Lower lobe of right lung (tissue), 2 donors: ENCODE measurements around the gene CCDC57. TPM values are rescaled to one million over a fixed set of nuclear protein-coding genes. Genes with fewer than 3 reads are reported as not detected.

ENCODE experiments used
- ATAC-seq, 2 donors: fragments of 200-7000 bp; cut with Tn5 transposase; one replicate each; pipeline ENCODE4 v1.9.1; 2020 to 2022; ENCODE audit warnings: mild to moderate bottlenecking in 2 of 2, moderate library complexity in 2 of 2
- DNase-seq: peaks from one replicate; pipeline ENCODE4 v3.0.0-alpha.2; 2020
- H3K27ac ChIP-seq: fragments of 200-600 bp; one replicate; pipeline ENCODE4 v1.8.0; 2022
- H3K27me3 ChIP-seq: fragments of 200-600 bp; one replicate; pipeline ENCODE4 v1.8.0; 2022; ENCODE audit warnings: low read depth
- H3K36me3 ChIP-seq: fragments of 200-600 bp; one replicate; pipeline ENCODE4 v1.8.0; 2022; ENCODE audit warnings: mild to moderate bottlenecking
- H3K4me1 ChIP-seq: fragments of 200-600 bp; one replicate; pipeline ENCODE4 v1.8.0; 2022
- H3K4me3 ChIP-seq: fragments of 200-600 bp; one replicate; pipeline ENCODE4 v1.8.0; 2022; ENCODE audit warnings: mild to moderate bottlenecking
- H3K9me3 ChIP-seq: fragments of 200-600 bp; one replicate; pipeline ENCODE4 v1.8.0; 2022
- intact Hi-C: fragments of 100-400 bp; cut with DNase I; formaldehyde crosslinking; loops from one replicate; pipeline ENCODE4 v1.11.0; 2022
- total RNA-seq: library from RNA; stranded (reverse); fragmentation: NEBNext Ultra II Directional; extraction: Animal tissue kit (Norgen Biotek cat#: 25700); gene quantifications from one replicate; pipeline ENCODE4 v1.2.1, GENCODE V29; 2021
- TF ChIP-seq, protein P1 (sequence below): fragments of 200-600 bp; IDR thresholded peaks from one replicate; pipeline ENCODE4 v1.8.0; 2022; ENCODE audit warnings: antibody characterized with exemption, mild to moderate bottlenecking
- donor health status: DM: no; HTN: yes; CAD: no; lungs with severe emphysema.

CCDC57 gene
- total RNA-seq, 1 donor from 2014 or later = 63.4 TPM

DNA sequence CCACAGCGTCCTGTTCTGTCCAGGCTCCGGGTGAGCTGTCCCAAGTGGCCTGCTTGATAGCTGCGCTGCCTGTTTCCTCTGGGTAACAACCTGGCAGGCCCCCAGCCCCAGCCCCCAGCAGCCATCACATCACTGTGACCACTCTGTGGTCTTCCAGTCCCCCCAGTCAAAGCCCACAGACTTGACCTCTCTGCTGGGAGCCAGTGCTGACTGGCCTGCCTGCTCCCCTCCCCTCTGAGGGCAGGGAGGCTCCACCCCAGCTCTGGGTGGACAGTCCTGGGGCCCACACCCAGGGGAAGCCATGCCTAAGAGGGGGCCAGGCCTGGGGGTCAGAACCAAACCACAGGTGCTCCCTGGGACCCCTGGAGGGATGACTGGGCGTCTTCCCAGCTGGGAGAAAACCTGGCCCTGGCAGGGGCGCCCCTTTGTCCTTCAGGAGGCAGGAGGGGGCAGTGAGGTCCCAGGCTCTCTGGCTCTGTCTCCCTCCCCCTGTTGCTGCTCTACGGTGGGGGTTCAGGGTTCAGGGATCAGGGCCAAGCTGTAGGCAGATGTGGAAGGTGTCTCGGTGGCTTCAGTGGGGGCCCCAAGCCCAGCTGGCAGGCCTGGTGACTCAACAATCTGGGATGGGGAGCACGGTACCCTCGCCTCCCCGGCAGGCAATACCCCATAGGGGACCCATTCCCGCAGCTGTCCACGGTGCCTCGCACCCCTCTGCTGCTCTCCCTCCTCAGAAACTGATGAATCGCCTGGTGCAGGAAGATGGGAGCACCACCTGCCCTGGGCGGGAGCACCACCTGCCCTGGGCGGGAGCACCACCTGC is 14.4 kb upstream of the CCDC57 start:
- TF ChIP-seq, protein P1, sequence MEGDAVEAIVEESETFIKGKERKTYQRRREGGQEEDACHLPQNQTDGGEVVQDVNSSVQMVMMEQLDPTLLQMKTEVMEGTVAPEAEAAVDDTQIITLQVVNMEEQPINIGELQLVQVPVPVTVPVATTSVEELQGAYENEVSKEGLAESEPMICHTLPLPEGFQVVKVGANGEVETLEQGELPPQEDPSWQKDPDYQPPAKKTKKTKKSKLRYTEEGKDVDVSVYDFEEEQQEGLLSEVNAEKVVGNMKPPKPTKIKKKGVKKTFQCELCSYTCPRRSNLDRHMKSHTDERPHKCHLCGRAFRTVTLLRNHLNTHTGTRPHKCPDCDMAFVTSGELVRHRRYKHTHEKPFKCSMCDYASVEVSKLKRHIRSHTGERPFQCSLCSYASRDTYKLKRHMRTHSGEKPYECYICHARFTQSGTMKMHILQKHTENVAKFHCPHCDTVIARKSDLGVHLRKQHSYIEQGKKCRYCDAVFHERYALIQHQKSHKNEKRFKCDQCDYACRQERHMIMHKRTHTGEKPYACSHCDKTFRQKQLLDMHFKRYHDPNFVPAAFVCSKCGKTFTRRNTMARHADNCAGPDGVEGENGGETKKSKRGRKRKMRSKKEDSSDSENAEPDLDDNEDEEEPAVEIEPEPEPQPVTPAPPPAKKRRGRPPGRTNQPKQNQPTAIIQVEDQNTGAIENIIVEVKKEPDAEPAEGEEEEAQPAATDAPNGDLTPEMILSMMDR = no peak
- H3K36me3 ChIP-seq = no peaks in the 10 kb centered on the region
- no peak overlapping the region for H3K4me3 ChIP-seq
- H3K9me3 ChIP-seq = no peaks in the 10 kb centered on the region
- intact Hi-C loops = no loop called here
- no peaks in the 10 kb centered on the region for H3K27me3 ChIP-seq
- H3K4me1 ChIP-seq = peaks cover 33% of the 10 kb centered on the region
- DNase-seq (no peak), ATAC-seq (no peak)
- H3K27ac ChIP-seq = no peak overlapping the region

DNA sequence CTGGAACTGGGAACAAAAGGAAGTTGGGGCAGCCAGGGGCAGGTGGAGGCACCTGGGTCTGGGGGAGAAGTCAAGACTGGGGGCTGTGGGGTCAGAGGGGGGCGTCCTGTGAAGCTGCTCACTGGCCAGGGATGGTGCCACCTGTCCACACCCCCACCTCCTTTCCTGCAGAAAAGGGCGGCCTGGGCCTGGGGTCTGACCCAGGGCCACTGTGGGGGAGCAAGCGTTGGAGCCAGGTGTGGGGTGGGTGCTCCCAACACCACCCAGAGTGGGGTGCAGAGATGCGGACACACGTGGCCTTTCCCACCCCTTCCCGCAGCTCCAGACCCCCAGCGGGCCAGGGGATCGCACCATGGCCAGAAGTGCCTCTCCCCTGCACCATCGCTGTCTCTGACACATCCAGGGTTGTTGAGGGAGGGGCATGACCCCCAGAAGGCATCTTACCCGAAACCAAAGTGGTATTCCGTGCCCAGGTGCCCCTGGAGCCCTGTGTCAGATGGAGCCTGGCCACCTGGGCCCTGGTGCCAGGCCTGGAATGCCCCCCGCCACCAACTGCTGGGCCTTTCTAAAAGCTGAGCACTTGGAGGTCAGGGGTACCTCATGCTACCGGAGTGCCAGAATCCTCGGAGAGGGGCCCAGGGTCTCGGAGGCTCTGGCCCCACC is 13.6 kb upstream of the CCDC57 start:
- Histone ChIP-seq H3K9me3 (no peaks in the 10 kb centered on the region), H3K4me1 (peaks cover 26% of the 10 kb centered on the region), H3K36me3 (no peaks in the 10 kb centered on the region), H3K27me3 (no peaks in the 10 kb centered on the region), H3K4me3 (no peak overlapping the region), H3K27ac (no peak overlapping the region)
- intact Hi-C loops = no loop called here
- TF ChIP-seq, protein P1 = no peak
- ATAC-seq (no peak), DNase-seq (no peak)

DNA sequence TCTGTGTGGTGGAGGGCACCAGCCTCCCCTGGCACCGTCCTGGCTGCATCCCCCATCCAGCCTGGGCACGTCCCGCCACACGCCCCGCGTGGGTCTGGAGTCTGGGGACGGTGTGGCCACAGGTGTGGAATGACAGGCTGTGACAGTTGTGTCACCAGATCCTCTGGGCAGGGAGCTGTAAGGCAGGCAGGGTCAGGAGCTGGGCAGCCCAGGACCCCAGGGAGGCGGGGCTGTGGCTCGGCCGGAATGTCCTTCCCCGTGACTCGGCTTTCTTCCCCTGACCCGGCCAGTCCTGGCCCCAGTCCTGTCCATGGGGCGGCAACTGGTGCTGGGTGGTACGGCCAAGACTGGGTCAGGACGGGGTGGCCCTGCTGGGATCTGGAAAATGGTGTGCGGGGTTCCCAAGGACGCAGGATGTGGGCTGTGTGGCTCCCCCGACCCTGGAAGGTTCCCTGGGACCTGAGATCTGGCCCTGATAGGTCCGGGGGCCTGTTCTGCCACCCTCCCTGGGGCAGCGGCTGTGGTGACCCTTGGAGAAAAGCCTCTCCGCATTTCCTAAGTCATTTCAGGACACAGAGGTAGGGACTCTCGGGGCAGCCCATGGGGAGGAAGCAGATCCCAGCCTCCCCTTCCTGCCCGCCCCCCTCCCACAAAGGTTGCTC is 12.9 kb upstream of the CCDC57 start:
- H3K4me3 ChIP-seq = no peak overlapping the region
- ATAC-seq (no peak), DNase-seq (peak; percentile 41)
- H3K36me3 ChIP-seq = no peaks in the 10 kb centered on the region
- TF ChIP-seq, protein P1 = no peak
- no peaks in the 10 kb centered on the region for H3K9me3 ChIP-seq
- no peaks in the 10 kb centered on the region for H3K27me3 ChIP-seq
- no peak overlapping the region for H3K27ac ChIP-seq
- intact Hi-C loops = no loop called here
- peaks cover 24% of the 10 kb centered on the region for H3K4me1 ChIP-seq

DNA sequence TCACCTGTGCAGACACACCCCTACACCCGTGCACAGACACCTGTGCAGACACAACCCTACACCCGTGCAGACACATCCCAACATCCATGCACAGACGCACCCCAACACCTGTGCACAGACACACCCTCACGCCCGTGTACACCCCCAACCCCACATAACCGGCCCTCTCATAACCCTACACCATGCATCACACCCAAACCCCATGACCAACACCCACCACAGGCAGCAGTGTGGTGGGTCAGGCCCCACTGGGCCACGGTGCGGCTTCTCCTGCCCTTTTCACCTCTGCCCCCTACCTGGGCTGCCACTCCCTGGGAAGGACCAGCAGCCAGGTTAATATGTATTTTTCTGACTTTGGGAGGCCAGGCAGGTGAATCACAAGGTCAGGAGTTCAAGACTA is 12.0 kb upstream of the CCDC57 start:
- TF ChIP-seq, protein P1 = no peak
- Histone ChIP-seq H3K27me3 (no peaks in the 10 kb centered on the region), H3K36me3 (no peaks in the 10 kb centered on the region), H3K4me3 (no peak overlapping the region), H3K4me1 (peaks cover 15% of the 10 kb centered on the region), H3K27ac (no peak overlapping the region), H3K9me3 (no peaks in the 10 kb centered on the region)
- ATAC-seq = no peak
- no peak for DNase-seq
- intact Hi-C loops = no loop called here

DNA sequence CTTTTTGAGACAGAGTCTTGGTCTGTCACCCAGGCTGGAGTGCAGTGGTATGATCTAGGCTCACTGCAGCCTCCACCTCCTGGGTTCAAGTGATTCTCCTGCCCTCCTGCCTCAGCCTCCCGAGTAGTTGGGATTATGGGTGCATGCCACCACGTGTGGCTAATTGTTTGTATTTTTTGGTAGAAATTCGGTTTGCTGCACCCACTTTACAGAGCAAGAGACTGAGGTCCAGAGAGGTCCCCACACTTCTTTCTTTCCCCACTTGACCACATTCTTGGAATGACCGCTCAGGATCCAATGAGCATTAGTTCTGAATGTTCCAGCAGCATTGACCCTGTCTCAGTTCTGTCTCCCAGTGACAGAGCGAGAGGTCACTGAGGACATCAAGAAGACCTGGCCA is 10.9 kb upstream of the CCDC57 start:
- H3K36me3 ChIP-seq = no peaks in the 10 kb centered on the region
- no peak overlapping the region for H3K27ac ChIP-seq
- peaks cover 9% of the 10 kb centered on the region for H3K4me1 ChIP-seq
- H3K27me3 ChIP-seq = no peaks in the 10 kb centered on the region
- no peaks in the 10 kb centered on the region for H3K9me3 ChIP-seq
- intact Hi-C loops = no loop called here
- H3K4me3 ChIP-seq = no peak overlapping the region
- ATAC-seq (no peak), DNase-seq (no peak)
- TF ChIP-seq, protein P1 = no peak
